Keratinocyte (primary cell): ENCODE results near the gene PIN1.
"Not testable (repeated sequence)": the region's sequence is repeated elsewhere in the genome, so short reads cannot be mapped to it uniquely, and the experiment has no call there.

Experiments used
- EZH2 ChIP-seq: IDR thresholded peaks from one replicate; pipeline ENCODE4 v1.6.1; 2012; ENCODE audit warnings: inconsistent platforms, mild to moderate bottlenecking, low read length, moderate library complexity
- TF ChIP-seq, protein P1 (sequence below), 3 experiments: IDR thresholded peaks in 1 of 3; conservative IDR thresholded peaks in 1 of 3; optimal IDR thresholded peaks in 1 of 3; 2 replicates in 2 of 3; 3 replicates in 1 of 3; pipeline versions ENCODE3 to v1.5.1; 2011; ENCODE audit warnings: low read length in 3 of 3, mild to moderate bottlenecking in 3 of 3, moderate library complexity in 2 of 3, control low read depth in 1 of 3, inconsistent platforms in 1 of 3; ENCODE audit not compliant: insufficient read depth in 2 of 3; ENCODE audit errors: extremely low read depth in 1 of 3

GRCh38 chr19:9820034-9820433 lies 15.1 kb upstream of the PIN1 start:
- TF ChIP-seq, protein P1, sequence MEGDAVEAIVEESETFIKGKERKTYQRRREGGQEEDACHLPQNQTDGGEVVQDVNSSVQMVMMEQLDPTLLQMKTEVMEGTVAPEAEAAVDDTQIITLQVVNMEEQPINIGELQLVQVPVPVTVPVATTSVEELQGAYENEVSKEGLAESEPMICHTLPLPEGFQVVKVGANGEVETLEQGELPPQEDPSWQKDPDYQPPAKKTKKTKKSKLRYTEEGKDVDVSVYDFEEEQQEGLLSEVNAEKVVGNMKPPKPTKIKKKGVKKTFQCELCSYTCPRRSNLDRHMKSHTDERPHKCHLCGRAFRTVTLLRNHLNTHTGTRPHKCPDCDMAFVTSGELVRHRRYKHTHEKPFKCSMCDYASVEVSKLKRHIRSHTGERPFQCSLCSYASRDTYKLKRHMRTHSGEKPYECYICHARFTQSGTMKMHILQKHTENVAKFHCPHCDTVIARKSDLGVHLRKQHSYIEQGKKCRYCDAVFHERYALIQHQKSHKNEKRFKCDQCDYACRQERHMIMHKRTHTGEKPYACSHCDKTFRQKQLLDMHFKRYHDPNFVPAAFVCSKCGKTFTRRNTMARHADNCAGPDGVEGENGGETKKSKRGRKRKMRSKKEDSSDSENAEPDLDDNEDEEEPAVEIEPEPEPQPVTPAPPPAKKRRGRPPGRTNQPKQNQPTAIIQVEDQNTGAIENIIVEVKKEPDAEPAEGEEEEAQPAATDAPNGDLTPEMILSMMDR (optimal IDR thresholded peaks at IDR 0.05 in 1 of 3, IDR thresholded peaks at IDR 0.05 in 1 of 3, conservative IDR thresholded peaks at IDR 0.05 in 1 of 3; ENCODE audit: extremely low read depth in 1 of 3, insufficient read depth in 2 of 3, low read length in 3 of 3), result not testable (repeated sequence)
- not testable (repeated sequence) for TF ChIP-seq EZH2
